Neural cell (in vitro differentiated cells): ENCODE results near the gene DNAJC13. TPM values are rescaled to one million over a fixed set of nuclear protein-coding genes. Genes with fewer than 3 reads are reported as not detected.

Experiments used
- H2AFZ ChIP-seq: fragments of 200-600, 300-800 bp; sonication (generic), shearing (Covaris generic); 2 replicates; pipeline ENCODE4 v1.6.0; 2014; ENCODE audit warnings: low read depth, mild to moderate bottlenecking, antibody characterized with exemption, low read length, moderate library complexity
- H3F3A ChIP-seq: fragments of 200-600 bp; shearing (Covaris generic); 2 replicates; pipeline ENCODE4 v1.6.1; 2016; ENCODE audit warnings: mild to moderate bottlenecking, moderate library complexity, mixed read lengths, antibody characterized with exemption, low read length; ENCODE audit not compliant: insufficient read depth, poor library complexity, severe bottlenecking
- H3K27ac ChIP-seq: fragments of 200-600, 300-800 bp; sonication (generic), shearing (Covaris generic); 2 replicates; pipeline ENCODE4 v1.5.1; 2014; ENCODE audit warnings: mild to moderate bottlenecking, low read length, moderate library complexity
- H3K27me3 ChIP-seq: fragments of 300-800, 200-600 bp; sonication (generic), shearing (Covaris generic); 2 replicates; pipeline ENCODE4 v1.6.0; 2014; ENCODE audit warnings: mild to moderate bottlenecking, low read depth, low read length, moderate library complexity; ENCODE audit not compliant: insufficient read depth
- H3K36me3 ChIP-seq: fragments of 300-800, 200-600 bp; sonication (generic), shearing (Covaris generic); 2 replicates; pipeline ENCODE4 v1.5.1; 2014; ENCODE audit warnings: mild to moderate bottlenecking, antibody characterized with exemption, low read length, moderate library complexity; ENCODE audit not compliant: insufficient read depth
- H3K4me2 ChIP-seq: fragments of 300-800, 200-600 bp; sonication (generic), shearing (Covaris generic); 2 replicates; pipeline ENCODE4 v1.6.0; 2014; ENCODE audit warnings: mild to moderate bottlenecking, low read length
- H3K4me3 ChIP-seq: fragments of 300-800, 200-600 bp; sonication (generic), shearing (Covaris generic); 2 replicates; pipeline ENCODE4 v1.5.1; 2014; ENCODE audit warnings: mild to moderate bottlenecking, low read length, moderate library complexity
- H3K79me2 ChIP-seq: fragments of 200-600 bp; shearing (Covaris generic); replicated peaks from 2 replicates; pipeline ENCODE4 v1.6.0; 2014; ENCODE audit warnings: mild to moderate bottlenecking, low read length, moderate library complexity; ENCODE audit not compliant: insufficient read depth
- H3K9ac ChIP-seq: fragments of 300-800, 200-600 bp; sonication (generic), shearing (Covaris generic); 2 replicates; pipeline ENCODE4 v1.6.1; 2016; ENCODE audit warnings: mild to moderate bottlenecking, low read length, mixed read lengths
- H3K9me2 ChIP-seq: fragments of 200-600 bp; shearing (Covaris generic); 2 replicates; pipeline ENCODE4 v1.6.1; 2016; ENCODE audit warnings: mild to moderate bottlenecking, low read length, mixed read lengths; ENCODE audit not compliant: insufficient read depth
- H3K9me3 ChIP-seq: fragments of 200-600, 300-800 bp; sonication (generic), shearing (Covaris generic); 2 replicates; pipeline ENCODE4 v1.6.1; 2016; ENCODE audit warnings: mild to moderate bottlenecking, mixed run types, low read length, moderate library complexity, mixed read lengths
- H4K20me1 ChIP-seq: fragments of 200-600 bp; shearing (Covaris generic); 2 replicates; pipeline ENCODE4 v1.6.1; 2016; ENCODE audit warnings: mild to moderate bottlenecking, mixed run types; ENCODE audit not compliant: insufficient read depth
- EP300 ChIP-seq: fragments of 450-650 bp; conservative IDR thresholded peaks from 2 replicates; pipeline ENCODE4 v1.6.1; 2014; ENCODE audit warnings: antibody characterized with exemption, mild to moderate bottlenecking, moderate library complexity; ENCODE audit not compliant: poor library complexity, severe bottlenecking
- EZH2 ChIP-seq: fragments of 200-600, 300-800 bp; shearing (Covaris generic), sonication (generic); IDR thresholded peaks from 2 replicates; pipeline ENCODE4 v1.6.1; 2014; ENCODE audit warnings: antibody characterized with exemption, low read length, borderline replicate concordance, mild to moderate bottlenecking; ENCODE audit not compliant: insufficient read depth, poor library complexity, severe bottlenecking
- MXI1 ChIP-seq: fragments of 450-650 bp; conservative IDR thresholded peaks from 2 replicates; pipeline ENCODE4 v1.6.1; 2014; ENCODE audit warnings: antibody characterized with exemption, mild to moderate bottlenecking; ENCODE audit not compliant: poor library complexity, severe bottlenecking
- POLR2AphosphoS5 ChIP-seq: IDR thresholded peaks from 2 replicates; pipeline ENCODE4 v1.6.1; 2012
- RAD21 ChIP-seq: fragments of 450-650 bp; conservative IDR thresholded peaks from 2 replicates; pipeline ENCODE4 v1.6.1; 2014; ENCODE audit warnings: antibody characterized with exemption, mild to moderate bottlenecking, moderate library complexity
- REST ChIP-seq: IDR thresholded peaks from 2 replicates; pipeline ENCODE4 v1.6.1; 2012; ENCODE audit warnings: borderline replicate concordance
- SMC3 ChIP-seq: fragments of 450-650 bp; conservative IDR thresholded peaks from 2 replicates; pipeline ENCODE4 v1.6.1; 2014; ENCODE audit warnings: antibody characterized with exemption, mild to moderate bottlenecking, moderate library complexity; ENCODE audit not compliant: poor library complexity
- TAF1 ChIP-seq: IDR thresholded peaks from 2 replicates; pipeline ENCODE4 v1.6.1; 2012; ENCODE audit warnings: low read depth
- polyA plus RNA-seq: library from polyadenylated mRNA; depleted of rRNA; stranded (reverse); fragments of >200 nt; gene quantifications from 2 replicates; pipeline ENCODE4 v1.2.3, GENCODE V29; 2014
- TF ChIP-seq, protein P1 (sequence below): fragments of 450-650 bp; IDR thresholded peaks from 2 replicates; pipeline ENCODE4 v1.5.1; 2014; ENCODE audit warnings: antibody characterized with exemption, mild to moderate bottlenecking, moderate library complexity; ENCODE audit not compliant: poor library complexity, severe bottlenecking

DNAJC13 gene
- polyA plus RNA-seq, 1 donor from 2014 or later, result 38.4 TPM

DNA sequence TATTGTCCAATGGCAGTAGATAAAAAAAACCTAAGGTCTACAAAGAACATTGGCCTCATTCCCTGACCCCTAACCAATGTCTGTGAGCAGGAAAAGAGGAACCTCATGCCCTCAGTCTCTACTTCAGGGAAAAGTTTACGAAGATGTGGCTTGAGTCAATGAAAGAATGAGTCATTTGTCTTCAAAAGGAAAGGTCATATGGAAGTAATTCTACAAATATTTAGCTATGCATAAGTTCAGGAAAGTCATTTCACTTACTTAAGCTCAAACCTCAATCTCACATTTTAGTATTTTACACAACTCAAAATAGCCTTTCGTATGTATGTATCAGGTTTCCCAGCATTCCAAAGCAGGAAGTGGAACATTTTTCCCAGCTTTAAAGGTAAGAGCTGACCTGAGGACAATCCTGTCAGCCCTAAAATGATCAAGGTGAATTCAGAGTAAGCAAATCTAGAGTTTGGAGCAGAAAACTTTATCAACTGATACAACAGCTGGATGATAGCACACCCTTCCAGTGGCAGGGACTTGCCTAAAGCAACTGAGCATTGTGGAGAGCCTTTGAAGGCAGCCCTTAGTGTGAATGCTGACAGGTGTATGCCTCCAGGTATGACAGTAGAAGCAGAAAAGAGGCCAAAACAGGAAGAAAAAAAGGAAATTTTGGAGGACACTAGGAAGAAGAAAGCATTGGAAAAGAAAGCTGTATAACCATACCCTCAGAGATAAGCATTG, 125.9 kb downstream of the DNAJC13 start (continued):
- TF ChIP-seq REST (no peak), POLR2AphosphoS5 (no peak)

DNA sequence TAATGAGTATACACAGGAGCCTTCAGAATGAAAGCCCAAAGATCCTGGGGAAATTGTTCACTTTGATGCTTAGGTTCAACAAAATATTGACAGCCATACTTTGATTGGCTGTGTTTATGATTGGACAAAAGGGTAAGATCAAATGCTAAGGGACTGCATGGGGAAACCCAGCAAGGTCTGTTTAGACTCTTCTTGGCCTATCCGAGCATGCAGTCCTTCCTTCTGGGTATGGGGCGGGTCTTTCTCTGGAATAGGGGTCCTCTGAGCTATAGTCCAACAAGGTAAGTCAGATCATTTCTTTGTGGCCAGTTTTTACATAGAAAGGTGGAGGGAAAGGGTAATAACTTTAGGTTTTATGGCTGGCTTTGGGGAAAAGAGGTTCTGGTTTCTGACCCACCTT, 126.8 kb downstream of the DNAJC13 start:
- no peak overlapping the region for H2AFZ ChIP-seq
- peaks cover 4% of the 10 kb centered on the region for H3K36me3 ChIP-seq
- H3F3A ChIP-seq, result no peaks in the 10 kb centered on the region
- no peaks in the 10 kb centered on the region for H3K9me3 ChIP-seq
- H3K27ac ChIP-seq, result no peak overlapping the region
- H3K9ac ChIP-seq, result no peak overlapping the region
- no peaks in the 10 kb centered on the region for H3K79me2 ChIP-seq
- H3K4me3 ChIP-seq, result no peak overlapping the region
- no peaks in the 10 kb centered on the region for H3K9me2 ChIP-seq
- TF ChIP-seq RAD21 (no peak), MXI1 (no peak), REST (no peak), EZH2 (no peak), TAF1 (no peak), SMC3 (no peak), POLR2AphosphoS5 (no peak), EP300 (no peak)
- TF ChIP-seq, protein P1, sequence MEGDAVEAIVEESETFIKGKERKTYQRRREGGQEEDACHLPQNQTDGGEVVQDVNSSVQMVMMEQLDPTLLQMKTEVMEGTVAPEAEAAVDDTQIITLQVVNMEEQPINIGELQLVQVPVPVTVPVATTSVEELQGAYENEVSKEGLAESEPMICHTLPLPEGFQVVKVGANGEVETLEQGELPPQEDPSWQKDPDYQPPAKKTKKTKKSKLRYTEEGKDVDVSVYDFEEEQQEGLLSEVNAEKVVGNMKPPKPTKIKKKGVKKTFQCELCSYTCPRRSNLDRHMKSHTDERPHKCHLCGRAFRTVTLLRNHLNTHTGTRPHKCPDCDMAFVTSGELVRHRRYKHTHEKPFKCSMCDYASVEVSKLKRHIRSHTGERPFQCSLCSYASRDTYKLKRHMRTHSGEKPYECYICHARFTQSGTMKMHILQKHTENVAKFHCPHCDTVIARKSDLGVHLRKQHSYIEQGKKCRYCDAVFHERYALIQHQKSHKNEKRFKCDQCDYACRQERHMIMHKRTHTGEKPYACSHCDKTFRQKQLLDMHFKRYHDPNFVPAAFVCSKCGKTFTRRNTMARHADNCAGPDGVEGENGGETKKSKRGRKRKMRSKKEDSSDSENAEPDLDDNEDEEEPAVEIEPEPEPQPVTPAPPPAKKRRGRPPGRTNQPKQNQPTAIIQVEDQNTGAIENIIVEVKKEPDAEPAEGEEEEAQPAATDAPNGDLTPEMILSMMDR, result no peak
- H3K4me2 ChIP-seq, result no peak overlapping the region
- H4K20me1 ChIP-seq, result no peaks in the 10 kb centered on the region
- no peaks in the 10 kb centered on the region for H3K27me3 ChIP-seq
